Endodermal cell (in vitro differentiated cells): ENCODE measurements around the gene FNDC7. TPM values are rescaled to one million over a fixed set of nuclear protein-coding genes. Genes with fewer than 3 reads are reported as not detected.

ENCODE experiments used
- DNase-seq: peaks from one replicate; pipeline ENCODE4 v3.0.0-alpha.2; 2017
- H3K27ac ChIP-seq: 2 replicates; pipeline ENCODE4 v1.5.1; 2013; ENCODE audit warnings: mild to moderate bottlenecking, low read depth, low read length, moderate library complexity
- H3K27me3 ChIP-seq: 2 replicates; pipeline ENCODE4 v1.6.1; 2013; ENCODE audit warnings: mild to moderate bottlenecking, low read length, moderate library complexity; ENCODE audit not compliant: insufficient read depth, control insufficient read depth, poor library complexity, severe bottlenecking
- H3K36me3 ChIP-seq: 2 replicates; pipeline ENCODE4 v1.7.0; 2013; ENCODE audit warnings: mild to moderate bottlenecking, low read length, moderate library complexity; ENCODE audit not compliant: control insufficient read depth, insufficient read depth
- H3K4me1 ChIP-seq: one replicate; pipeline ENCODE4 v1.7.0; 2013; ENCODE audit warnings: low read length; ENCODE audit not compliant: control insufficient read depth, insufficient read depth
- H3K4me3 ChIP-seq: 2 replicates; pipeline ENCODE4 v1.5.1; 2013; ENCODE audit warnings: mild to moderate bottlenecking, low read length, moderate library complexity
- H3K9ac ChIP-seq: 2 replicates; pipeline ENCODE4 v1.6.1; 2013; ENCODE audit warnings: mild to moderate bottlenecking, low read length, moderate library complexity; ENCODE audit not compliant: poor library complexity, severe bottlenecking; ENCODE audit errors: extremely low read depth
- H3K9me3 ChIP-seq: 2 replicates; pipeline ENCODE4 v1.6.1; 2013; ENCODE audit warnings: mild to moderate bottlenecking, low read length, moderate library complexity; ENCODE audit not compliant: control insufficient read depth
- H3K27ac Mint-ChIP-seq: 2 replicates; pipeline ENCODE4 v1.8.0; 2020; ENCODE audit warnings: mixed read lengths
- H3K27me3 Mint-ChIP-seq: 2 replicates; pipeline ENCODE4 v1.8.0; 2021; ENCODE audit warnings: mild to moderate bottlenecking, mixed read lengths; ENCODE audit not compliant: insufficient read depth
- H3K36me3 Mint-ChIP-seq: 2 replicates; pipeline ENCODE4 v1.8.0; 2020; ENCODE audit warnings: low read depth, mixed read lengths
- H3K4me1 Mint-ChIP-seq: 2 replicates; pipeline ENCODE4 v1.8.0; 2020; ENCODE audit warnings: mixed read lengths
- H3K4me3 Mint-ChIP-seq: 2 replicates; pipeline ENCODE4 v1.8.0; 2020; ENCODE audit warnings: mild to moderate bottlenecking, moderate library complexity, mixed read lengths
- H3K9me3 Mint-ChIP-seq: 2 replicates; pipeline ENCODE4 v1.8.0; 2020; ENCODE audit warnings: mild to moderate bottlenecking, mixed read lengths
- WGBS, 2 experiments: methylation state at CpG; one replicate each; pipeline versions ENCODE4 v1.1.5 to v1.1.7; 2013; ENCODE audit warnings: missing lambda C conversion rate in 2 of 2, mixed read lengths in 1 of 2; ENCODE audit not compliant: insufficient coverage in 1 of 2, insufficient read length in 1 of 2; 5-methylcytosine and 5-hydroxymethylcytosine counted together
- total RNA-seq, 2 donors: library from RNA; stranded (reverse); fragmentation: NEBNext Ultra II Directional in 1 of 2; extraction: Animal tissue kit (Norgen Biotek cat#: 25700) in 1 of 2; gene quantifications; 2 replicates in 1 of 2; 3 replicates in 1 of 2; pipeline ENCODE4 v1.2.1, GENCODE V29; 2021
- TF ChIP-seq, protein P1 (sequence below): fragments of 200-600 bp; sonication (generic); conservative IDR thresholded peaks from 2 replicates; pipeline ENCODE4 v1.5.0; 2021; ENCODE audit warnings: antibody characterized with exemption, mild to moderate bottlenecking

The FNDC7 gene
- total RNA-seq, 2 donors from 2014 or later: not detected

DNA sequence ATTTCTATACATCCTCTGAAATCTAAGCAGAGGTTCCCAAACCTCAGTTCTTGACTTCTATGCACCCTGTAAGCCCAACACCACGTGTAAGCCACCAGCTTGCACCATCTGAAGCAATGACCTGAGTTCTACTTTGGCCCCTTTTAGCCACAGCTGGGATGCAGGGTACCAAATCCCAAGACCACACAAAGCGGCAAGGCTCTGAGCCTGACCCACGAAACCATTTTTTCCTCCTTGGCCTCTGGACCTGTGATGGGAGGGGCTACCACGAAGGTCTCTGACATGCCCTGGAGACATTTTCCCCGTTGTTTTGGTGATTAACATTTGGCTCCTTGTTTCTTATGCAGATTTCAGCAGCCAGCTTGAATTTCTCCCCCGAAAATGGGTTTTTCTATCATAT lies 72.6 kb downstream of the FNDC7 start:
- peak overlapping the region; percentile 63 for H3K4me3 ChIP-seq

DNA sequence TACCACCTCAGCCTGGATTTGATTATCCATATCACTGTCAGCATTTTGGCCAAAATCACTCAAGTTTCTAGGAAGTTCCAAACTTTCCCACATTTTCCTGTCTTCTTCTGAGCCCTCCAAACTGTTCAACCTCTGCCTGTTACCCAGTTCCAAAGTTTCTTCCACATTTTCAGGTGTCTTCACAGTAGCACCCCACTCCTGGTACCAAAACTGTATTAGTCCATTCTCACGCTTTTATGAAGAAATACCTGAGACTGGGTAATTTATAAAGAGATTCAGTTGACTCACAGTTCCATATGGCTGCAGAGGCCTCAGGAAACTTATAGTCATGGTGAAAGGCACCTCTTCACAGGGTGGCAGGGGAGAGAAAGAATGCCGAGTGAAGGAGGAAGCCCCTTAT lies 73.2 kb downstream of the FNDC7 start:
- Histone ChIP-seq H3K27me3 (no peaks in the 10 kb centered on the region), H3K27ac (no peak overlapping the region), H3K9ac (no peak overlapping the region), H3K9me3 (peaks cover 77% of the 10 kb centered on the region), H3K4me1 (no peaks in the 10 kb centered on the region), H3K4me3 (peak overlapping the region; percentile 63), H3K36me3 (peaks cover 80% of the 10 kb centered on the region)
- H3K4me3 Mint-ChIP-seq: no peak overlapping the region
- 89 to 91% methylated on average over 1 to 2 of the region's 2 CpGs for WGBS, 2 experiments
- no peaks in the 10 kb centered on the region for H3K27me3 Mint-ChIP-seq
- H3K4me1 Mint-ChIP-seq: no peaks in the 10 kb centered on the region
- TF ChIP-seq, protein P1, sequence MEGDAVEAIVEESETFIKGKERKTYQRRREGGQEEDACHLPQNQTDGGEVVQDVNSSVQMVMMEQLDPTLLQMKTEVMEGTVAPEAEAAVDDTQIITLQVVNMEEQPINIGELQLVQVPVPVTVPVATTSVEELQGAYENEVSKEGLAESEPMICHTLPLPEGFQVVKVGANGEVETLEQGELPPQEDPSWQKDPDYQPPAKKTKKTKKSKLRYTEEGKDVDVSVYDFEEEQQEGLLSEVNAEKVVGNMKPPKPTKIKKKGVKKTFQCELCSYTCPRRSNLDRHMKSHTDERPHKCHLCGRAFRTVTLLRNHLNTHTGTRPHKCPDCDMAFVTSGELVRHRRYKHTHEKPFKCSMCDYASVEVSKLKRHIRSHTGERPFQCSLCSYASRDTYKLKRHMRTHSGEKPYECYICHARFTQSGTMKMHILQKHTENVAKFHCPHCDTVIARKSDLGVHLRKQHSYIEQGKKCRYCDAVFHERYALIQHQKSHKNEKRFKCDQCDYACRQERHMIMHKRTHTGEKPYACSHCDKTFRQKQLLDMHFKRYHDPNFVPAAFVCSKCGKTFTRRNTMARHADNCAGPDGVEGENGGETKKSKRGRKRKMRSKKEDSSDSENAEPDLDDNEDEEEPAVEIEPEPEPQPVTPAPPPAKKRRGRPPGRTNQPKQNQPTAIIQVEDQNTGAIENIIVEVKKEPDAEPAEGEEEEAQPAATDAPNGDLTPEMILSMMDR: no peak
- DNase-seq: no peak
- no peak overlapping the region for H3K27ac Mint-ChIP-seq
- peaks cover 65% of the 10 kb centered on the region for H3K9me3 Mint-ChIP-seq
- peaks cover 95% of the 10 kb centered on the region for H3K36me3 Mint-ChIP-seq

More for the DNA sequence above, 72.6 kb downstream of the FNDC7 start:
- Histone ChIP-seq H3K9ac (no peak overlapping the region), H3K36me3 (peaks cover 77% of the 10 kb centered on the region), H3K9me3 (peaks cover 74% of the 10 kb centered on the region), H3K4me1 (no peaks in the 10 kb centered on the region), H3K27ac (no peak overlapping the region), H3K27me3 (no peaks in the 10 kb centered on the region)
- no peaks in the 10 kb centered on the region for H3K4me1 Mint-ChIP-seq
- H3K4me3 Mint-ChIP-seq: no peak overlapping the region
- TF ChIP-seq, protein P1: no peak
- no peak overlapping the region for H3K27ac Mint-ChIP-seq
- DNase-seq: peak; percentile 50
- H3K27me3 Mint-ChIP-seq: no peaks in the 10 kb centered on the region
- peaks cover 64% of the 10 kb centered on the region for H3K9me3 Mint-ChIP-seq
- peaks cover 96% of the 10 kb centered on the region for H3K36me3 Mint-ChIP-seq
- WGBS, 2 experiments: 93 to 96% methylated on average over 5 to 6 of the region's 6 CpGs

DNA sequence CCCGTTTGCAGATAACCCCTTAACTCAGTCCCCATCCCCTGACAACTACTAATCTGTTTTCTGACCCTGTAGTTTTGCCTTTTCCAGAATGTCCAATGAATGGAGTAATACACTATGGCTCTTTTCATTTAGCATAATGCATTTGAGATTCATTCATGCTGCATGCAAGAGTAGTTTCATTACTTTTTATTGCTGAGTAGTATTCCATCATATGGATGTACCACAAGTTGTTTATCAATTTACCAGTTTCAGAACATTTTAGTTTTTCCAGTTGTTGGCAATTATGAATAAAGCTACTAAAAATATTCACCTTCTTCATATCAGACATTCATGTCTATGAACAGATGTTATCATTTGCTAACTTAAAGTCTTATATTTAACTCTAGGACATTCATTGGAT lies 79.1 kb downstream of the FNDC7 start:
- WGBS, 2 experiments: 100% methylated on average over 1 of the region's 1 CpG
- Histone ChIP-seq H3K36me3 (peaks cover 73% of the 10 kb centered on the region), H3K27me3 (no peaks in the 10 kb centered on the region), H3K27ac (no peak overlapping the region), H3K4me3 (peak overlapping the region; percentile 53), H3K4me1 (no peaks in the 10 kb centered on the region), H3K9ac (no peak overlapping the region), H3K9me3 (peaks cover 43% of the 10 kb centered on the region)
- peaks cover 81% of the 10 kb centered on the region for H3K36me3 Mint-ChIP-seq
- H3K4me3 Mint-ChIP-seq: no peak overlapping the region
- H3K27me3 Mint-ChIP-seq: no peaks in the 10 kb centered on the region
- no peaks in the 10 kb centered on the region for H3K4me1 Mint-ChIP-seq
- no peak for DNase-seq
- TF ChIP-seq, protein P1: no peak
- H3K9me3 Mint-ChIP-seq: peaks cover 44% of the 10 kb centered on the region
- no peak overlapping the region for H3K27ac Mint-ChIP-seq

Other genes starting within 250 kb of the FNDC7 start
- gene EEIG2, start 152.8 kb upstream of the FNDC7 start, total RNA-seq: 10 to 100 TPM; 10.2 to 12.9 TPM
- 1 to 10 TPM; 4.3 to 7.4 TPM for gene HENMT1, start 51.8 kb upstream of the FNDC7 start, total RNA-seq
- 10 to 100 TPM; 45.0 to 47.3 TPM for gene PRPF38B, start 20.6 kb upstream of the FNDC7 start, total RNA-seq
- gene STXBP3, start 33.8 kb downstream of the FNDC7 start, total RNA-seq: 10 to 100 TPM; 37.4 to 38.5 TPM
- 1 to 10 TPM in 1 of 2 donors, under 1 TPM in 1; 0.20 to 2.0 TPM for gene AKNAD1, start 144.2 kb downstream of the FNDC7 start, total RNA-seq
- 10 to 100 TPM; 39.0 to 60.1 TPM for gene GPSM2, start 164.1 kb downstream of the FNDC7 start, total RNA-seq